Adrenal gland (tissue), 12 donors: Measurements from ENCODE around the gene THADA. TPM values are rescaled to one million over a fixed set of nuclear protein-coding genes. Genes with fewer than 3 reads are reported as not detected.

Source experiments
- DNase-seq, 7 donors: peaks; one replicate each; pipeline ENCODE4 v3.0.0-alpha.2; 2019 to 2020
- H3K27ac ChIP-seq, 5 donors: fragments of 200-600 bp; sonication (generic) in 4 of 5; 1 replicate in 3 of 5; 2 replicates in 2 of 5; pipeline versions ENCODE4 v1.5.1 to v1.8.0; 2016 to 2020; ENCODE audit warnings: mild to moderate bottlenecking in 1 of 5
- H3K27me3 ChIP-seq: fragments of 200-600 bp; 2 replicates; pipeline ENCODE4 v1.8.0; 2021
- H3K36me3 ChIP-seq, 2 donors: fragments of 200-600 bp; replicated peaks in 1 of 2; 1 replicate in 1 of 2; 2 replicates in 1 of 2; pipeline versions ENCODE4 v1.5.1 to v1.8.0; 2018 to 2022
- H3K4me1 ChIP-seq, 2 donors: fragments of 200-600 bp; replicated peaks in 1 of 2; 1 replicate in 1 of 2; 2 replicates in 1 of 2; pipeline versions ENCODE4 v1.5.1 to v1.8.0; 2018 to 2021
- H3K4me3 ChIP-seq, 4 donors: fragments of 200-600 bp; sonication (generic) in 3 of 4; one replicate each; pipeline ENCODE4 v1.5.1; 2016 to 2018
- H3K9me3 ChIP-seq, 3 donors: fragments of 200-600 bp; sonication (generic) in 1 of 3; replicated peaks in 1 of 3; 1 replicate in 2 of 3; 2 replicates in 1 of 3; pipeline versions ENCODE4 v1.5.1 to v1.8.0; 2016 to 2021
- POLR2A ChIP-seq, 2 donors: fragments of 450-650 bp; IDR thresholded peaks; one replicate each; pipeline ENCODE4 v1.6.1; 2017; ENCODE audit warnings: antibody characterized with exemption in 2 of 2, mild to moderate bottlenecking in 2 of 2, moderate library complexity in 1 of 2
- WGBS, 4 donors: extraction: QIAGEN DNeasy Blood & Tissue Kit in 2 of 4; methylation state at CpG; one replicate each; pipeline versions ENCODE4 v1.1.5 to v1.1.7; 2013 to 2017; 5-methylcytosine and 5-hydroxymethylcytosine counted together
- intact Hi-C, 2 donors: fragments of 100-400 bp; cut with DNase I; formaldehyde crosslinking; loops; one replicate each; pipeline versions ENCODE4 v1.14.1 to v1.15.0; 2022 to 2023
- polyA plus RNA-seq, 3 donors: library from polyadenylated mRNA; stranded (reverse); fragments of 200-250 nt in 2 of 3; fragments of 350-450 nt in 1 of 3; fragmentation: Illumina TruSeq in 1 of 3; extraction: RNeasy Lipid Tissue Mini Kit (QIAGEN cat#74804) in 1 of 3; gene quantifications; one replicate each; pipeline ENCODE4 v1.2.3, GENCODE V29; 2013 to 2014
- total RNA-seq, 9 donors: library from RNA; depleted of rRNA in 4 of 9; stranded (reverse); fragments of >200 nt in 4 of 9; fragments of 120-200 nt in 1 of 9; fragmentation: NEBNext Ultra II Directional in 1 of 9; extraction: Animal tissue kit (Norgen Biotek cat#: 25700) in 1 of 9; gene quantifications; one replicate each; pipeline versions ENCODE4 v1.1.0 to v1.2.4, GENCODE V29; 2013 to 2023
- TF ChIP-seq, protein P1 (sequence below), 6 experiments: fragments of 450-650 bp in 4 of 6; fragments of 200-600 bp in 2 of 6; sonication (generic) in 1 of 6; IDR thresholded peaks; 1 replicate in 5 of 6; 2 replicates in 1 of 6; pipeline versions ENCODE4 v1.5.1 to v1.8.0; 2016 to 2021; ENCODE audit warnings: antibody characterized with exemption in 6 of 6, mild to moderate bottlenecking in 2 of 6, moderate library complexity in 1 of 6
- donor health status: healthy with polysubstance abuse.
- donor health status: Bipolar disorder and iron deficiency.
- donor health status: DM: yes; HTN: yes; CAD: no.
- donor health status: DM: no; HTN: no; CAD: no.
- donor health status: DM: no; HTN: no; CAD: no.
- donor health status: DM: yes; HTN: yes; CAD: no.

Gene THADA
- total and polyA plus RNA-seq, 12 donors: 14.1 to 38.4 (median 25.4) TPM

GRCh38 chr2:43223521-43224001 lies 372.3 kb downstream of the THADA start:
- intact Hi-C loops: loop anchor here (10.0 kb wide), 2 partner anchors 89 to 389 kb away; no protein-coding TSS in a partner anchor
- Histone ChIP-seq H3K27me3 (no peaks in the 10 kb centered on the region), H3K36me3 (peaks cover 0 to 38% of the 10 kb centered on the region in 2 donors), H3K4me1 (peaks cover 49 to 50% of the 10 kb centered on the region in 2 donors), H3K27ac (peak overlapping the region; percentile 45 to 100 (median 99)), H3K4me3 (peak overlapping the region in 3 of 4 donors; percentile 13 to 96 (median 89)), H3K9me3 (no peaks in the 10 kb centered on the region)
- no peak for TF ChIP-seq POLR2A (IDR thresholded peaks at IDR 0.05)
- TF ChIP-seq, protein P1, sequence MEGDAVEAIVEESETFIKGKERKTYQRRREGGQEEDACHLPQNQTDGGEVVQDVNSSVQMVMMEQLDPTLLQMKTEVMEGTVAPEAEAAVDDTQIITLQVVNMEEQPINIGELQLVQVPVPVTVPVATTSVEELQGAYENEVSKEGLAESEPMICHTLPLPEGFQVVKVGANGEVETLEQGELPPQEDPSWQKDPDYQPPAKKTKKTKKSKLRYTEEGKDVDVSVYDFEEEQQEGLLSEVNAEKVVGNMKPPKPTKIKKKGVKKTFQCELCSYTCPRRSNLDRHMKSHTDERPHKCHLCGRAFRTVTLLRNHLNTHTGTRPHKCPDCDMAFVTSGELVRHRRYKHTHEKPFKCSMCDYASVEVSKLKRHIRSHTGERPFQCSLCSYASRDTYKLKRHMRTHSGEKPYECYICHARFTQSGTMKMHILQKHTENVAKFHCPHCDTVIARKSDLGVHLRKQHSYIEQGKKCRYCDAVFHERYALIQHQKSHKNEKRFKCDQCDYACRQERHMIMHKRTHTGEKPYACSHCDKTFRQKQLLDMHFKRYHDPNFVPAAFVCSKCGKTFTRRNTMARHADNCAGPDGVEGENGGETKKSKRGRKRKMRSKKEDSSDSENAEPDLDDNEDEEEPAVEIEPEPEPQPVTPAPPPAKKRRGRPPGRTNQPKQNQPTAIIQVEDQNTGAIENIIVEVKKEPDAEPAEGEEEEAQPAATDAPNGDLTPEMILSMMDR (IDR thresholded peaks at IDR 0.05): no peak
- 2 to 11% (median 7%) methylated on average over 4 of the region's 4 CpGs for WGBS, 4 donors
- no peak for DNase-seq

DNA sequence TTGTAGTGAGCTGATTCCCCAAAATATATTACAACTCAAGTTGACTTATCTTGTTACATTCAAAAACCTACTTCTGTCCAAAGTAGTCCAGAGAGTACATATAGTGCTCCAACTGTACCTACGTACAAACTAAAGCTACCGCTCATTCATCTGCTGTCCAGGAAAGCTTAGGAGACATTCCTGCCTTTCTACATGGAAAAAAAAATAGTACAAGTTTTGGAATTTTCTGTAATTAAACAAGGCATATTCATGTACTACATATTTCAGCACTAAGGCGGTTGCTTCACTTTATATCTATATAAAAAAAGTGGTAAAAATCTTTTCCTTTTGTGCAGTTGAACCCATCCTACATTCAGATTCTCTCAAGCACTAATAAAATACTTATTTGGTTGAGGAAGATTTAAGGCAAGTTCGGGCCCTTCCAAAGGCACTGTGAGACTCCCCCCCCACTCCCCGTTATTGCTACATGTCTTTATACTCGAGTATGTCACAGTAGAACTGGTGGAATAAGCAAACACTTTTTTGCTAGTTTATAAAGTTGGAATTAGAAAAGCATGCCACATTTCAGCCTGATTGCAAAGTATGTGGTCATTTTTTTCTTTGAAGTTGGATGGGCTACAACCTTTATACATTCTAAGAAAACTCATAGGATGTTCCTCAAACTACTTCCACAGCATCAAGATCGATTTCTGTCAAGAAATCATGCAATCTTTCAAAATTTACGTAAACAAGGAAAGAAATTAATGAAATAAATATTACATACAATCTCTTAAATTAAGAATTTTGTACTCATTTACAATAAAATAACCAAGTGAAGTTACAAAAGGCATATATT lies 373.1 kb downstream of the THADA start:
- Histone ChIP-seq H3K4me3 (peak overlapping the region in 2 of 4 donors; percentile 89 to 96), H3K4me1 (peaks cover 50 to 53% of the 10 kb centered on the region in 2 donors), H3K27me3 (no peaks in the 10 kb centered on the region), H3K27ac (peak overlapping the region; percentile 92 to 100 (median 99)), H3K36me3 (peaks cover 0 to 38% of the 10 kb centered on the region in 2 donors), H3K9me3 (no peaks in the 10 kb centered on the region)
- WGBS, 4 donors: 5 to 14% (median 6%) methylated on average over 8 of the region's 8 CpGs
- TF ChIP-seq, protein P1 (IDR thresholded peaks at IDR 0.05): no peak
- TF ChIP-seq POLR2A (IDR thresholded peaks at IDR 0.05): no peak
- peak in 1 of 7 donors; percentile 35 for DNase-seq
- intact Hi-C loops: loop anchor here (10.0 kb wide), 2 partner anchors 88 to 388 kb away; no protein-coding TSS in a partner anchor

DNA sequence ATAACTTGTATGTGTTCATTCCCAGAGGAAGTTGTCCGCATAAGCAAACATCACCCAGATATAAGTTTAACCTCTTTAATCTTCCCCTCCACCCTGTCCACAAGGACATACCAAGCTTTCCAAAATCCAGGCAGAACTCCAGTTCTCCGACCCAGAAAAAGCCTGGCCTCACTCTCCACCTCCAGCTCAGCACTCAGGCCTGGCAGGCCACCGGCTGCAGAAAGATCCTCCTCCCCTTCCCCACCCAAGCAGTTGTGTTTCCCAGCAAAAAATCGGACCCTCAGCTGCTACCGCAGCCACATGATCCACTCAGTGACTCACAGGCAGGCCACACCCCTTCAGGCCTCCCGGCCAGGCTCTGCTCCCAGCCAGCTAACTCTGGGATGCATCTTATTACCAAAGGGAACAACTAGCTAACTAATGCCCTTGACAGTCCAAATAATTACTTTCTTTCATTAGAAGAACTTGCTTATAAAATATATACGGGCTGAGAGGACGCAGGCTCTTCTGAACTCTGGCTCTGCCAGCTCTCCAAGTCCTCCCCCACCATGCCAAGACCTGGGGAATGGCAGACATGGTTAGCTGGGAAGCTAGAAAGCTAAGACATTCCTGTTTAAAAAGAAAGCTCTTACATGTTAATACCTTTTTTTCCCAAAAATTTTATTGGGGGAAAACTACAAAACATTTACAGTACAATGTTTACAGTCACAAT lies 373.9 kb downstream of the THADA start:
- H3K9me3 ChIP-seq: no peaks in the 10 kb centered on the region
- peak overlapping the region in 1 of 4 donors; percentile 96 for H3K4me3 ChIP-seq
- H3K27ac ChIP-seq: peak overlapping the region; percentile 92 to 100 (median 99)
- 0 to 1% (median 0%) methylated on average over 7 to 8 of the region's 8 CpGs for WGBS, 4 donors
- peak; percentile 88 to 95 (median 91) for DNase-seq
- peaks cover 0 to 38% of the 10 kb centered on the region in 2 donors for H3K36me3 ChIP-seq
- no peaks in the 10 kb centered on the region for H3K27me3 ChIP-seq
- TF ChIP-seq POLR2A (IDR thresholded peaks at IDR 0.05): peak; percentile 42 to 93
- TF ChIP-seq, protein P1 (IDR thresholded peaks at IDR 0.05): peak in 2 of 6 experiments; percentile 3 to 11
- intact Hi-C loops: loop anchor here (10.0 kb wide), 2 partner anchors 87 to 387 kb away; no protein-coding TSS in a partner anchor
- H3K4me1 ChIP-seq: peaks cover 51 to 53% of the 10 kb centered on the region in 2 donors
